Adipocyte (in vitro differentiated cells): ENCODE measurements around the gene SHC3.

Source experiments
- DNase-seq: peaks from one replicate; pipeline ENCODE4 v3.0.0-alpha.2; 2015; ENCODE audit warnings: low read depth
- H3K27me3 ChIP-seq: replicated peaks from 2 replicates; pipeline ENCODE4 v1.7.0; 2013; ENCODE audit warnings: mild to moderate bottlenecking, low read length, moderate library complexity; ENCODE audit not compliant: control insufficient read depth, insufficient read depth
- H3K36me3 ChIP-seq: 2 replicates; pipeline ENCODE4 v1.7.0; 2013; ENCODE audit warnings: low read length, mild to moderate bottlenecking, moderate library complexity; ENCODE audit not compliant: control insufficient read depth, insufficient read depth, severe bottlenecking
- H3K4me1 ChIP-seq: 2 replicates; pipeline ENCODE4 v1.7.0; 2013; ENCODE audit warnings: mild to moderate bottlenecking, low read length, moderate library complexity; ENCODE audit not compliant: control insufficient read depth, insufficient read depth
- H3K4me3 ChIP-seq: 2 replicates; pipeline ENCODE4 v1.7.0; 2013; ENCODE audit warnings: mild to moderate bottlenecking, low read length, moderate library complexity
- H3K9ac ChIP-seq: 2 replicates; pipeline ENCODE4 v1.7.0; 2013; ENCODE audit warnings: mild to moderate bottlenecking, low read length, moderate library complexity
- H3K9me3 ChIP-seq: 2 replicates; pipeline ENCODE4 v1.7.0; 2013; ENCODE audit warnings: mild to moderate bottlenecking, low read length, moderate library complexity; ENCODE audit not compliant: control insufficient read depth

The SHC3 gene

GRCh38 chr9:89171693-89172092 is 6.9 kb downstream of the SHC3 start:
- H3K4me1 ChIP-seq = peaks cover 3% of the 10 kb centered on the region

GRCh38 chr9:89171231-89171630 is 7.4 kb downstream of the SHC3 start:
- Histone ChIP-seq H3K36me3 (no peaks in the 10 kb centered on the region), H3K27me3 (no peaks in the 10 kb centered on the region), H3K4me3 (no peak overlapping the region), H3K9me3 (no peaks in the 10 kb centered on the region), H3K9ac (no peak overlapping the region), H3K4me1 (peaks cover 3% of the 10 kb centered on the region)
- no peak for DNase-seq

More at GRCh38 chr9:89171693-89172092, 6.9 kb downstream of the SHC3 start:
- no peaks in the 10 kb centered on the region for H3K27me3 ChIP-seq
- no peak overlapping the region for H3K9ac ChIP-seq
- DNase-seq = no peak
- no peaks in the 10 kb centered on the region for H3K36me3 ChIP-seq
- no peak overlapping the region for H3K4me3 ChIP-seq
- no peaks in the 10 kb centered on the region for H3K9me3 ChIP-seq

GRCh38 chr9:89168901-89169813 is 9.5 kb downstream of the SHC3 start:
- Histone ChIP-seq H3K36me3 (no peaks in the 10 kb centered on the region), H3K27me3 (no peaks in the 10 kb centered on the region)

GRCh38 chr9:89167788-89168187 is 10.8 kb downstream of the SHC3 start:
- DNase-seq = no peak
- Histone ChIP-seq H3K4me3 (no peak overlapping the region), H3K36me3 (no peaks in the 10 kb centered on the region), H3K9ac (no peak overlapping the region), H3K9me3 (no peaks in the 10 kb centered on the region), H3K27me3 (no peaks in the 10 kb centered on the region), H3K4me1 (peaks cover 23% of the 10 kb centered on the region)

More at GRCh38 chr9:89168901-89169813, 9.5 kb downstream of the SHC3 start:
- no peaks in the 10 kb centered on the region for H3K9me3 ChIP-seq
- H3K4me1 ChIP-seq = peaks cover 20% of the 10 kb centered on the region
- H3K9ac ChIP-seq = no peak overlapping the region
- H3K4me3 ChIP-seq = no peak overlapping the region
- no peak for DNase-seq

GRCh38 chr9:89166852-89167251 is 11.8 kb downstream of the SHC3 start:
- no peak overlapping the region for H3K4me3 ChIP-seq
- H3K9me3 ChIP-seq = no peaks in the 10 kb centered on the region
- no peak for DNase-seq
- H3K4me1 ChIP-seq = peaks cover 23% of the 10 kb centered on the region
- no peaks in the 10 kb centered on the region for H3K36me3 ChIP-seq
- H3K27me3 ChIP-seq = no peaks in the 10 kb centered on the region
- H3K9ac ChIP-seq = no peak overlapping the region

GRCh38 chr9:89165880-89166279 is 12.7 kb downstream of the SHC3 start:
- Histone ChIP-seq H3K27me3 (no peaks in the 10 kb centered on the region), H3K4me1 (peaks cover 20% of the 10 kb centered on the region), H3K9me3 (no peaks in the 10 kb centered on the region), H3K36me3 (no peaks in the 10 kb centered on the region), H3K4me3 (peak overlapping the region; percentile 52), H3K9ac (peak overlapping the region; percentile 70)
- DNase-seq = no peak

GRCh38 chr9:89165341-89165740 is 13.3 kb downstream of the SHC3 start:
- peak; percentile 50 for DNase-seq
- H3K36me3 ChIP-seq = no peaks in the 10 kb centered on the region
- peaks cover 20% of the 10 kb centered on the region for H3K4me1 ChIP-seq
- no peaks in the 10 kb centered on the region for H3K27me3 ChIP-seq
- peak overlapping the region; percentile 70 for H3K9ac ChIP-seq
- H3K4me3 ChIP-seq = peak overlapping the region; percentile 52
- H3K9me3 ChIP-seq = no peaks in the 10 kb centered on the region

GRCh38 chr9:89161221-89161620 is 17.4 kb downstream of the SHC3 start:
- Histone ChIP-seq H3K27me3 (no peaks in the 10 kb centered on the region), H3K9ac (no peak overlapping the region), H3K36me3 (no peaks in the 10 kb centered on the region), H3K4me3 (no peak overlapping the region), H3K4me1 (peaks cover 20% of the 10 kb centered on the region), H3K9me3 (no peaks in the 10 kb centered on the region)
- DNase-seq = no peak

GRCh38 chr9:89160806-89161205 is 17.8 kb downstream of the SHC3 start:
- no peak for DNase-seq
- H3K9me3 ChIP-seq = no peaks in the 10 kb centered on the region
- no peaks in the 10 kb centered on the region for H3K27me3 ChIP-seq
- H3K4me3 ChIP-seq = no peak overlapping the region
- no peaks in the 10 kb centered on the region for H3K36me3 ChIP-seq
- peaks cover 17% of the 10 kb centered on the region for H3K4me1 ChIP-seq
- no peak overlapping the region for H3K9ac ChIP-seq

GRCh38 chr9:89154651-89155336 is 23.8 kb downstream of the SHC3 start:
- Histone ChIP-seq H3K4me3 (no peak overlapping the region), H3K9ac (peak overlapping the region; percentile 51), H3K4me1 (peaks cover 21% of the 10 kb centered on the region), H3K9me3 (no peaks in the 10 kb centered on the region), H3K27me3 (no peaks in the 10 kb centered on the region), H3K36me3 (no peaks in the 10 kb centered on the region)
- DNase-seq = peak; percentile 77

GRCh38 chr9:89154218-89154617 is 24.4 kb downstream of the SHC3 start:
- H3K36me3 ChIP-seq = no peaks in the 10 kb centered on the region
- no peaks in the 10 kb centered on the region for H3K27me3 ChIP-seq
- H3K9ac ChIP-seq = no peak overlapping the region
- no peak overlapping the region for H3K4me3 ChIP-seq
- no peak for DNase-seq
- no peaks in the 10 kb centered on the region for H3K9me3 ChIP-seq
- peaks cover 21% of the 10 kb centered on the region for H3K4me1 ChIP-seq
